Peyer's patch (tissue), 4 donors: ENCODE measurements around the gene AKAP14.
"Not testable (repeated sequence)": the region's sequence is repeated elsewhere in the genome, so short reads cannot be mapped to it uniquely, and the experiment has no call there.

Experiments used
- CTCF ChIP-seq, 6 experiments: fragments of 450-650 bp in 4 of 6; fragments of 200-600 bp in 2 of 6; sonication (generic) in 1 of 6; IDR thresholded peaks; one replicate each; pipeline ENCODE4 v1.5.1; 2017 to 2019; ENCODE audit warnings: antibody characterized with exemption in 6 of 6, mild to moderate bottlenecking in 3 of 6, moderate library complexity in 1 of 6
- POLR2A ChIP-seq, 2 donors: fragments of 450-650 bp; IDR thresholded peaks; one replicate each; pipeline ENCODE4 v1.5.1; 2017; ENCODE audit warnings: antibody characterized with exemption in 2 of 2, mild to moderate bottlenecking in 2 of 2, moderate library complexity in 2 of 2

GRCh38 chrX:119891961-119892692 lies 3.6 kb upstream of the AKAP14 start:
- not testable (repeated sequence) for TF ChIP-seq CTCF, POLR2A (IDR thresholded peaks at IDR 0.05)
